HFFc6 (cell line): Measurements from ENCODE around the gene NFIL3. TPM values are rescaled to one million over a fixed set of nuclear protein-coding genes. Genes with fewer than 3 reads are reported as not detected.

ENCODE experiments used
- DNase-seq: peaks from one replicate; pipeline ENCODE4 v3.0.0-alpha.2; 2018
- H3K27ac Mint-ChIP-seq: 2 replicates; pipeline ENCODE4 v1.8.0; 2020; ENCODE audit warnings: mild to moderate bottlenecking, mixed read lengths
- H3K27me3 Mint-ChIP-seq: 2 replicates; pipeline ENCODE4 v1.8.0; 2021; ENCODE audit warnings: mild to moderate bottlenecking, moderate library complexity, mixed read lengths; ENCODE audit not compliant: insufficient read depth
- H3K36me3 Mint-ChIP-seq: 2 replicates; pipeline ENCODE4 v1.8.0; 2021; ENCODE audit warnings: low read depth, mixed read lengths
- H3K4me1 Mint-ChIP-seq: 2 replicates; pipeline ENCODE4 v1.8.0; 2020; ENCODE audit warnings: low read depth, mixed read lengths
- H3K4me3 Mint-ChIP-seq: 2 replicates; pipeline ENCODE4 v1.8.0; 2020; ENCODE audit warnings: mild to moderate bottlenecking, moderate library complexity, mixed read lengths
- H3K9me3 Mint-ChIP-seq: 2 replicates; pipeline ENCODE4 v1.8.0; 2020; ENCODE audit warnings: mild to moderate bottlenecking, mixed read lengths
- total RNA-seq, 6 experiments: library from RNA; stranded (reverse); fragmentation: NEBNext Ultra II Directional; extraction: Animal tissue kit (Norgen Biotek cat#: 25700); gene quantifications; 2 replicates in 1 of 6; 3 replicates in 5 of 6; pipeline ENCODE4 v1.2.3, GENCODE V29; 2021
- TF ChIP-seq, protein P1 (sequence below): fragments of 200-600 bp; sonication (generic); IDR thresholded peaks from 2 replicates; pipeline ENCODE4 v1.5.0; 2021; ENCODE audit warnings: antibody characterized with exemption, mild to moderate bottlenecking

Gene NFIL3
- total RNA-seq, 6 experiments from 2014 or later: 11.8 to 18.5 (median 17.4) TPM

DNA sequence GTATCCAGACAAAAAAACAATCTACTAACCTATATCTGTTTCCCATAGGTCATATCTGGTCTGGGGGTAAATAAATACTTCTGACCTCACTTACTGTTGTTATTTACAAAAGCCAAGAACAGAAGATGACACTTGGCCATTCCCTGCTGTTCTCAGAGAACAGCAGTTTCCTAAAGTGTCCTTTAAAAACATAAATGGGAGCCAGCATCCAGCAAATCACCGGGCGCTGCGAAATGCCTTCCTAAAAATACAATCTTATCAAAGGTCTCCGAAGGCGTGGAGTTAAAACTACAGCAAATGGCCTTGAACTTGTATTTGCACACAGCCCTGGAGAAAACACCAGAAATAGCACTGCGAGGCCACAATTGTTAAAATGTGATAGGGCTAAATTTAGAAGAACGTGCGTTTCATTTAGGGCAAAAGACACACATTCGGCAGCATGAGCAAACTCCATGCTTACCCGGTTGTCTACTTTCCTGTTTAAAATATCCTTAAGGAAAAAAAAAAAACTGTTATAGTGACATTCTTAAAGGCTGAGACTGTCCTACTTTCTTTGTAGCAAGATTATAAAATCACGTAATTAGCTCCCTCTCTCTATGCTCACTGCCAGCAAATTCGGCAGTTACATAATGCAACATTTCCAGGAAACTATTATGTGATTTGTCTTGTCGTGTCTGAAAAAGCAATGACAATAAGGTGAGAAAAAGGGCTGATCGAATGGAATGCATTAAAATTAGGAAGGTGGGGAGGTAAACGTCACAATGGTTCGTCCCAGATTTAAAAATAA, 1.5 kb downstream of the NFIL3 start:
- H3K27me3 Mint-ChIP-seq: peaks cover 3% of the 10 kb centered on the region; the same call in 1 of the 2 replicates
- H3K36me3 Mint-ChIP-seq: no peaks in the 10 kb centered on the region
- peak overlapping the region; percentile 96 for H3K4me3 Mint-ChIP-seq
- DNase-seq: peak; percentile 33
- H3K27ac Mint-ChIP-seq: peak overlapping the region; percentile 95
- TF ChIP-seq, protein P1, sequence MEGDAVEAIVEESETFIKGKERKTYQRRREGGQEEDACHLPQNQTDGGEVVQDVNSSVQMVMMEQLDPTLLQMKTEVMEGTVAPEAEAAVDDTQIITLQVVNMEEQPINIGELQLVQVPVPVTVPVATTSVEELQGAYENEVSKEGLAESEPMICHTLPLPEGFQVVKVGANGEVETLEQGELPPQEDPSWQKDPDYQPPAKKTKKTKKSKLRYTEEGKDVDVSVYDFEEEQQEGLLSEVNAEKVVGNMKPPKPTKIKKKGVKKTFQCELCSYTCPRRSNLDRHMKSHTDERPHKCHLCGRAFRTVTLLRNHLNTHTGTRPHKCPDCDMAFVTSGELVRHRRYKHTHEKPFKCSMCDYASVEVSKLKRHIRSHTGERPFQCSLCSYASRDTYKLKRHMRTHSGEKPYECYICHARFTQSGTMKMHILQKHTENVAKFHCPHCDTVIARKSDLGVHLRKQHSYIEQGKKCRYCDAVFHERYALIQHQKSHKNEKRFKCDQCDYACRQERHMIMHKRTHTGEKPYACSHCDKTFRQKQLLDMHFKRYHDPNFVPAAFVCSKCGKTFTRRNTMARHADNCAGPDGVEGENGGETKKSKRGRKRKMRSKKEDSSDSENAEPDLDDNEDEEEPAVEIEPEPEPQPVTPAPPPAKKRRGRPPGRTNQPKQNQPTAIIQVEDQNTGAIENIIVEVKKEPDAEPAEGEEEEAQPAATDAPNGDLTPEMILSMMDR: no peak
- H3K4me1 Mint-ChIP-seq: peaks cover 66% of the 10 kb centered on the region
- H3K9me3 Mint-ChIP-seq: no peaks in the 10 kb centered on the region

DNA sequence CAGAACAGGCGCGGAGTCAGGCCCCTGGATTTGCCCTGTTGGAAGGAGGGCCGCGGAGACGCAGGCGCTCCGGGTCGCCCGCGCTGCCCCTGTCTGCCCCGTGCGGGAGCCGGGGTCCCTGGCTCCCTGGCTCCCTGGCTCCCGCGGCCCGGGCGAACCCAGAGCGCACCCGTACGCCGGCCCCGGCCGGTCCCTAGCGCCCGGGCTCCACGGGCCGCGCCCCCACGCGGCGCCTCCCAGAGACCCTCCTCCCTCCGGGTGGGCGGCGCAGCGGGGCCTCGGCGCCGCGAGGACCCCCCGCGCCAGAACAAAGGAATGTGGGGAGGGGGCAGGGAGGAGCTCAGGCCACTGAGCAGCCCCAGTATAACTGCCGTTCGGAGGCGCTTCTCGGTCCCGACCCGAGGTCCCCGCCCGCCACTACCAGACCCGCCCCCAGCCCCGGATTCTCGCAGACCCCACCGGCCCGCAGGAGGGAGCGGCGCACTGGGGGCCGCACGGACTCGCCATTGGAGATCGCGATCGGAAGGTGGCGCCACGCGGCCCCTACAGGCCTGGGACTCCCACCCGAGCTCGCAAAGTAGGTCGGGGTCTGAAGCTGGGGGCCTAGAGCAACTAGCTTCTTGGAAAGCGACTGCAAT, 2.4 kb downstream of the NFIL3 start:
- H3K9me3 Mint-ChIP-seq: no peaks in the 10 kb centered on the region
- H3K27ac Mint-ChIP-seq: peak overlapping the region; percentile 95
- H3K36me3 Mint-ChIP-seq: no peaks in the 10 kb centered on the region
- TF ChIP-seq, protein P1: peak; percentile 72
- peaks cover 3% of the 10 kb centered on the region; the same call in 1 of the 2 replicates for H3K27me3 Mint-ChIP-seq
- peak overlapping the region; percentile 96 for H3K4me3 Mint-ChIP-seq
- no peak for DNase-seq
- H3K4me1 Mint-ChIP-seq: peaks cover 72% of the 10 kb centered on the region

DNA sequence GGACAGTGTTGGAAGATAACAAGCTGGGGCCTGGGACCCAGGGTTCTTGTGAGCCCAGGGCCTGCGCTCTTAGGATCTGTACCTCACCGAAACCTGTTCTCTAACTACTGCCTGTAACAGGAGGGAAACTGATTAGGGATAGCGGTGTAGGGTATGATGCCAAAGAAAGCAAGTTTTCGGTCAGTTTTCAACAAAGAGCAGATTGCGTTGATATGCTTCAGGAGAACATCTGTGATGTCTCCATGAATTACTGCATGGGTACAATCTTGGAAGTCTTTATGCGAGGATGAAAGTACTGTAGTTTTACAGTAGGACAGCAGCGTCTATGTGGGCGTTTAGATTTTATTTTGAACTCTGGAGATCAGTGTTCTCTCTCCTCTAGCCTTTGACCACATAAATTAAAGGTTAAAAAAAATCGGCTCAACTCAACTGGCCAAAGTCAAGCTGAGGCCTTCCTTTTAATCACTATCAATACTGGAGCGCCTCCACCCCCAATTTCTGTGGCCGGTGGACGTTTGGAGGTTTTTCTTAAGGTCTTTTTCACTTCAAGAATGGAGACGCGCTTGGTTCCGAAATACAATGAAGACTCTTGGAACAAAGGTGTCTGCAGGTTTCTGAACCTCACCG, 3.0 kb downstream of the NFIL3 start:
- DNase-seq: peak; percentile 4
- no peaks in the 10 kb centered on the region for H3K36me3 Mint-ChIP-seq
- TF ChIP-seq, protein P1: no peak
- peak overlapping the region; percentile 88 for H3K27ac Mint-ChIP-seq
- peaks cover 3% of the 10 kb centered on the region; the same call in 1 of the 2 replicates for H3K27me3 Mint-ChIP-seq
- H3K9me3 Mint-ChIP-seq: no peaks in the 10 kb centered on the region
- H3K4me3 Mint-ChIP-seq: peak overlapping the region; percentile 82
- peaks cover 72% of the 10 kb centered on the region for H3K4me1 Mint-ChIP-seq

DNA sequence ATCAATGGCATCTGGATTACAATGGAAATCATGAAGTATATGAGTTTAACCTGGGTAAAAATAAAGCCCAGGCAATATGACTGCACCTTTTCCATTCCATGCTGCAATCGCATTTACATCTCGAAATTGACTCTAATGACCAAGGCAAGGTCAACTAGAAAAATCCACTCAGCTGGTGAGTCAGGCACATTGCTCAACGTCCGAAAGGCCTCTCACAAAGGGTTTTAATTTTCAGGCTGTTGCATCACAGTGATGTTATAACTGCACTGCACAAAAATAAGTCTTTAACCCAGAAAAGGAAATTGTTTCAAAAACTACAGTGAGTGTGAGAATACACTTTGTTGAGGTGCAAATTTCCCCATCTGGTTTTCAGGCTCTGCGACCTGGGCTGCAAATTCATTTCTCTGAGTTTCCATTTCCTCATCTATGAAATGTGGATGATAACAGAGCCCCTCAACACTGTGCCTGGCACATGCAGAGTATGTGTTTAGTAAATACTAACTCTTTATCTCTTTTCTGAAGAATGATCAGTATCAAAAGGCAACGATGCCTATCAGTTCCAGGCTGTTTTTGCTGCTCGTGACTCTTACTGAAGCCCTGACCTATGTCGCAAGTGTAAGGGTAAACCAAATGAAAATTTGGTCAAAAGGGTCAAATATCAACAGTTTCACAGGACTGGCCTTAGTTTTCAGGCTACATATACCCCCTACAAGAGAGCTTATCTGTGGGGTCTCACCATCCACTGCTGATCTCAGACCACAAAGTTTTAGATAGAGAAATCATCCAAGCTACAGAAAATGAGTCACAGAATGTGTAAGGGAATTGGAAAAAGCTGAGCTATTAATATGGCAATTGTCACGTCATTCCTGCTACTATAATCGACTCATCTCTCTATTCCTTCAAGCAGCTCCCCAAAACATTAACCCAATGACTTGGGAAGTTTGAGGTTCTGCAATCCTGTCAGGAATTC, 4.1 kb downstream of the NFIL3 start:
- peaks cover 3% of the 10 kb centered on the region; the same call in 1 of the 2 replicates for H3K27me3 Mint-ChIP-seq
- peak; percentile 93 for DNase-seq
- TF ChIP-seq, protein P1: no peak
- peaks cover 72% of the 10 kb centered on the region for H3K4me1 Mint-ChIP-seq
- peak overlapping the region; percentile 88 for H3K27ac Mint-ChIP-seq
- peak overlapping the region; percentile 82 for H3K4me3 Mint-ChIP-seq
- H3K36me3 Mint-ChIP-seq: peaks cover 5% of the 10 kb centered on the region; the same call in 1 of the 2 replicates
- H3K9me3 Mint-ChIP-seq: no peaks in the 10 kb centered on the region

DNA sequence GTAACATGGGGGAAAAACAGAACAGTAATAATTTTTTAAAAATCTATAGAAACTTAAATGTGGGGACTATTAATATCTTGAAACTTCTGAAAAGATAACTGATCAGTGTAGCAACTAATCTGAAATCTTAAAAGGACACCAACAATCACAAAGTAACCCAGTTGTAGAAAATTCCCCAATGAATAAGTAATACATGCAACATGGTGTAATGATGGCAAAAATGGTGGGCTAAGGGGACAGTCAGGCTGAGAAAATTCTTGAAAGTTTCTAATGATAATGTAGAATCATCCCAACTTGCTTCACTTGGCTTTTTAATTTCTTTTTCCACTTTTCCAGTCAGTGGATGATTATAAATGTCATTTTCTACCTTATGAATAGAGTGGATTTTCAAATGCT, 5.4 kb downstream of the NFIL3 start:
- TF ChIP-seq, protein P1: no peak
- Mint-ChIP-seq H3K36me3 (peaks cover 12% of the 10 kb centered on the region), H3K4me3 (no peak overlapping the region), H3K4me1 (peaks cover 82% of the 10 kb centered on the region), H3K27ac (peak overlapping the region; percentile 9), H3K27me3 (peaks cover 3% of the 10 kb centered on the region; the same call in 1 of the 2 replicates), H3K9me3 (no peaks in the 10 kb centered on the region)
- DNase-seq: no peak
